SU-DHL-6 (cell line): ENCODE measurements around the gene BMPR1A.

ENCODE experiments used
- H2AFZ ChIP-seq: fragments of 200-600 bp; sonication (generic); 2 replicates; pipeline ENCODE4 v1.6.1; 2014; ENCODE audit warnings: low read depth, mild to moderate bottlenecking, moderate library complexity, mixed read lengths, antibody characterized with exemption, low read length; ENCODE audit not compliant: severe bottlenecking
- H3F3A ChIP-seq: fragments of 200-600 bp; shearing (Covaris generic); 2 replicates; pipeline ENCODE4 v1.6.0; 2016; ENCODE audit warnings: antibody characterized with exemption, mild to moderate bottlenecking; ENCODE audit not compliant: insufficient read depth
- H3K27ac ChIP-seq: fragments of 200-600 bp; sonication (generic); 2 replicates; pipeline ENCODE4 v1.5.1; 2016; ENCODE audit warnings: low read depth, mild to moderate bottlenecking, low read length, moderate library complexity, mixed read lengths
- H3K27me3 ChIP-seq: fragments of 200-600 bp; sonication (generic), shearing (Covaris generic); 2 replicates; pipeline ENCODE4 v1.6.0; 2014; ENCODE audit warnings: mild to moderate bottlenecking, low read length
- H3K36me3 ChIP-seq: fragments of 200-600 bp; sonication (generic); 2 replicates; pipeline ENCODE4 v1.6.1; 2014; ENCODE audit warnings: mild to moderate bottlenecking, low read length, mixed read lengths
- H3K4me2 ChIP-seq: fragments of 300-600, 200-600 bp; shearing (Covaris generic), sonication (generic); 2 replicates; pipeline ENCODE4 v1.6.0; 2014; ENCODE audit warnings: low read length, low read depth, mild to moderate bottlenecking; ENCODE audit not compliant: poor library complexity, severe bottlenecking
- H3K4me3 ChIP-seq: fragments of 200-600 bp; sonication (generic); 2 replicates; pipeline ENCODE4 v1.5.1; 2014; ENCODE audit warnings: antibody characterized with exemption, low read length, mild to moderate bottlenecking, mixed read lengths; ENCODE audit not compliant: insufficient read depth, poor library complexity, severe bottlenecking
- H3K79me2 ChIP-seq: fragments of 200-600 bp; sonication (generic); 2 replicates; pipeline ENCODE4 v1.6.1; 2014; ENCODE audit warnings: mild to moderate bottlenecking, low read length, moderate library complexity; ENCODE audit not compliant: insufficient read depth
- H3K9ac ChIP-seq: fragments of 200-600 bp; sonication (generic); 2 replicates; pipeline ENCODE4 v1.7.0; 2014; ENCODE audit warnings: mild to moderate bottlenecking, low read length
- H3K9me2 ChIP-seq: fragments of 200-600 bp; sonication (generic); replicated peaks from 2 replicates; pipeline ENCODE4 v1.6.1; 2014; ENCODE audit warnings: low read length; ENCODE audit not compliant: insufficient read depth
- H3K9me3 ChIP-seq: fragments of 200-600 bp; sonication (generic); 2 replicates; pipeline ENCODE4 v1.6.1; 2014; ENCODE audit warnings: low read length, mixed read lengths; ENCODE audit not compliant: insufficient read depth
- H4K20me1 ChIP-seq: fragments of 200-600 bp; sonication (generic); 2 replicates; pipeline ENCODE4 v1.6.1; 2014; ENCODE audit warnings: low read depth, mild to moderate bottlenecking, antibody characterized with exemption, low read length, moderate library complexity, mixed read lengths
- EZH2phosphoT487 ChIP-seq: fragments of 200-600 bp; sonication (generic), shearing (Covaris generic); conservative IDR thresholded peaks from 2 replicates; pipeline ENCODE4 v1.6.1; 2018; ENCODE audit warnings: mild to moderate bottlenecking, antibody characterized with exemption, low read length, moderate library complexity, mixed read lengths
- TF ChIP-seq, protein P1 (sequence below): fragments of 200-600 bp; sonication (generic); IDR thresholded peaks from one replicate; pipeline ENCODE4 v1.5.1; 2017; ENCODE audit warnings: antibody characterized with exemption, mild to moderate bottlenecking, low read length, moderate library complexity; ENCODE audit not compliant: insufficient read depth, poor library complexity, severe bottlenecking

BMPR1A gene

DNA sequence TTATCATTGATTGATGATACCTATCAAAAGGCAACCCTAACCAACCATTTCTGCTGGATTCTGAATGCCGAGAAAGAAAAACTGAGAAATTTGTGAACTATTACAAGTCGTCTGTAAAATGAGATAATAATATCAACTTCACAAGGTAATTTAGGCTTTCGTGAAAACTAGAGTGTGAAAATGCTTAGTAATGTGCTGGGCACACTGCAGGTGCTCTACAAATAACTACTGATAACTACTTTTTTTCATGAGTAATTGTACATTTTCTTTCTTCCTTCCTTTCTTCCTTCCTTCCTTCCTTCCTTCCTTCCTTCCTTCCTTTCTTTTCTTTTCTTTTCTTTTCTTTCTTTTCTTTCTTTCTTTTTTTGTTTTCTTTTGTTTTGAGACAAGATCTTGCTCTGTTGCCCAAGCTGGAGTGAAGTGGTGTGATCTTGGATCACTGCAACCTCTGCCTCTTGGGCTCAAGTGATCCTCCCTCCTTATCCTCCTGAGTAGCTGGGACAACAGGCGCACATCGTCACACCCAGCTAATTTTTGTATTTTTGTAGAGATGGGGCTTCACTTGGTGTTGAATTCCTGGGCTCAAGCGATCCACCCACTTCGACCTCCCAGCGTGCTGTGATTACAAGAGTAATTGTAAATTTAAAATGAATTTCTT, 42.9 kb downstream of the BMPR1A start:
- Histone ChIP-seq H3K9ac (no peak overlapping the region), H3K36me3 (no peaks in the 10 kb centered on the region), H4K20me1 (no peaks in the 10 kb centered on the region; the same call in 1 of the 2 replicates), H3K79me2 (peaks cover 27% of the 10 kb centered on the region), H3K9me3 (no peaks in the 10 kb centered on the region), H3K27me3 (no peaks in the 10 kb centered on the region), H3K27ac (no peak overlapping the region), H3K4me2 (no peak overlapping the region), H2AFZ (no peak overlapping the region), H3K4me3 (no peak overlapping the region), H3F3A (peaks cover 7% of the 10 kb centered on the region; the same call in 1 of the 2 replicates), H3K9me2 (no peaks in the 10 kb centered on the region)
- TF ChIP-seq, protein P1, sequence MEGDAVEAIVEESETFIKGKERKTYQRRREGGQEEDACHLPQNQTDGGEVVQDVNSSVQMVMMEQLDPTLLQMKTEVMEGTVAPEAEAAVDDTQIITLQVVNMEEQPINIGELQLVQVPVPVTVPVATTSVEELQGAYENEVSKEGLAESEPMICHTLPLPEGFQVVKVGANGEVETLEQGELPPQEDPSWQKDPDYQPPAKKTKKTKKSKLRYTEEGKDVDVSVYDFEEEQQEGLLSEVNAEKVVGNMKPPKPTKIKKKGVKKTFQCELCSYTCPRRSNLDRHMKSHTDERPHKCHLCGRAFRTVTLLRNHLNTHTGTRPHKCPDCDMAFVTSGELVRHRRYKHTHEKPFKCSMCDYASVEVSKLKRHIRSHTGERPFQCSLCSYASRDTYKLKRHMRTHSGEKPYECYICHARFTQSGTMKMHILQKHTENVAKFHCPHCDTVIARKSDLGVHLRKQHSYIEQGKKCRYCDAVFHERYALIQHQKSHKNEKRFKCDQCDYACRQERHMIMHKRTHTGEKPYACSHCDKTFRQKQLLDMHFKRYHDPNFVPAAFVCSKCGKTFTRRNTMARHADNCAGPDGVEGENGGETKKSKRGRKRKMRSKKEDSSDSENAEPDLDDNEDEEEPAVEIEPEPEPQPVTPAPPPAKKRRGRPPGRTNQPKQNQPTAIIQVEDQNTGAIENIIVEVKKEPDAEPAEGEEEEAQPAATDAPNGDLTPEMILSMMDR: no peak

DNA sequence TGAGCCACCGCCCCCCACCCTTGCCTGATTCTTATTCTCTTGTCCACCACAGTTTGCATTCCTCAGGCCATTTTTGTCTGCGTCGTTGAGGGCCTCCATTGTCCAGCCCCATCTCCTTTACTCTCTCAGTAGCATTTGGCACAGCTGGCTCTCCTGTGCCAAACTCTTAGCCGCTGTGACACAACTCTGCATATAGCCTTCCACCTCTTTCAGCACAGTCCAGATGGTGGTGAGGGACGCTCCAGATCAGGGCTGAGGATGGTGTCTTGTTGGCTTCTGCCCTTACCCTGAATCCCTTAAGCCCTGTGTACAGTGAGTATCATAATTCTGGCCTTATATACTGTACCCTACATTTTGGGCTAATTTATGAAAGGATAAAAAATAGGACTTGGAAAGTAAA, 45.6 kb downstream of the BMPR1A start:
- H3K79me2 ChIP-seq: peaks cover 33% of the 10 kb centered on the region
- no peaks in the 10 kb centered on the region for H3K9me2 ChIP-seq
- no peak overlapping the region for H3K4me2 ChIP-seq

DNA sequence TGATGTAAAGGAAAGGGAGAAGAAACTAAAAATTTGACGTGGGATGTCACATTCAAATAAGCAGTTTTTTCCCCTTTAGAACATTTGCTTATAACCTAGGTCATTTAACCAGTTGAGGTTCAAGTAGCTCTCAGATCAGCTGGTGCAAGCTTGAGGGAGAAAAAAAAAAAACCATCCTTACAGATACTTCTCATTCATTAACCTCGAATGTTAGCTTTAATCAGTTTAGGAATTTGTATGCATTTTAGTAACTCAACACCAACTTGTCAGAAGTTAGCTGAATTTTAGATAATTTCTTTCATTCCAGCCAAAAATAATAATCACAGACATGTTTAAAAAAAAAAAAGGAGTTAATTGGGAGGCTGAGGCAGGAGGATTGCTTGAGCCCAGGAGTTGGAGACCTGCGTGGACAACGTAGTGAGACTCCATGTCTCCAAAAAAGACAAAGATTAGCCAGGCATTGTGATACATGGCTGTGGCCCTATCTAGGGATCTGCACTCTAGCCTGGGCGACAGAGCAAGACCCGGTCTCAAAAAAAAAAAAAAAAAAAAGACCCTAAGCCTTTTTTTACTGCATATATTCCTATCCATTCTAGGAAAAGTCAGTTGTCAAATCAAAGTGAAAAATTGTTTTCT, 46.2 kb downstream of the BMPR1A start:
- Histone ChIP-seq H3K4me2 (no peak overlapping the region), H3K27ac (no peak overlapping the region), H2AFZ (no peak overlapping the region), H3K9me2 (no peaks in the 10 kb centered on the region), H3K9ac (no peak overlapping the region), H3K79me2 (peaks cover 35% of the 10 kb centered on the region), H3F3A (no peaks in the 10 kb centered on the region), H3K9me3 (no peaks in the 10 kb centered on the region), H3K4me3 (no peak overlapping the region), H3K27me3 (no peaks in the 10 kb centered on the region), H3K36me3 (no peaks in the 10 kb centered on the region), H4K20me1 (no peaks in the 10 kb centered on the region; the same call in 1 of the 2 replicates)
- TF ChIP-seq, protein P1: no peak
- no peak for TF ChIP-seq EZH2phosphoT487

More for the DNA sequence above, 45.6 kb downstream of the BMPR1A start:
- TF ChIP-seq EZH2phosphoT487: no peak
- Histone ChIP-seq H3F3A (no peaks in the 10 kb centered on the region), H2AFZ (no peak overlapping the region), H3K27me3 (no peaks in the 10 kb centered on the region), H3K36me3 (no peaks in the 10 kb centered on the region), H3K9me3 (no peaks in the 10 kb centered on the region), H3K27ac (no peak overlapping the region), H3K9ac (no peak overlapping the region), H4K20me1 (no peaks in the 10 kb centered on the region; the same call in 1 of the 2 replicates), H3K4me3 (no peak overlapping the region)

DNA sequence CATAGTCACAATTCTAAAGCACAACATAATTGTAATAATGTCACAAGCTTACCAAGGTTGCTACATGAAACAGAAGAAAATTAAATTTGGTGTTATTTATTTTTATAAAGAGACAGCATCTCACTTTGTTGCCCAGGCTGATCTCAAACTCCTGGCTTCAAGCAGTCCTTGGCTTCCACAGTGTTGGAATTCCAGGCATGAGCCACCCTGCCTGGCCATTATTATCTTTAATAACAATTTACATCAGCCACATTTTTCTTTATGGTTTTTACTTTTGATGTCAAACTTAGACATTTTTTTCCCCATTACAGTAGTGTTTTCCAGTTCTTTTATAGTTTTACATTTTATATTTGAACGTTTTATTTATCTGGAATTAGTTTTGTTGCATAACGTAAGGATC, 46.7 kb downstream of the BMPR1A start:
- H3F3A ChIP-seq: no peaks in the 10 kb centered on the region
- no peaks in the 10 kb centered on the region for H3K9me2 ChIP-seq
- no peak overlapping the region for H3K27ac ChIP-seq
- no peak overlapping the region for H2AFZ ChIP-seq
- H3K4me2 ChIP-seq: no peak overlapping the region
- peaks cover 35% of the 10 kb centered on the region for H3K79me2 ChIP-seq
- no peaks in the 10 kb centered on the region for H3K36me3 ChIP-seq
- TF ChIP-seq, protein P1: no peak
- TF ChIP-seq EZH2phosphoT487: no peak
- H3K9ac ChIP-seq: no peak overlapping the region
- no peaks in the 10 kb centered on the region for H3K27me3 ChIP-seq
- H3K4me3 ChIP-seq: no peak overlapping the region
- H3K9me3 ChIP-seq: no peaks in the 10 kb centered on the region
- no peaks in the 10 kb centered on the region; the same call in 1 of the 2 replicates for H4K20me1 ChIP-seq
